K562 (cell line): ENCODE results near the gene COL13A1. TPM values are rescaled to one million over a fixed set of nuclear protein-coding genes. Genes with fewer than 3 reads are reported as not detected.

Source experiments
- ATAC-seq: fragments of 200-7000 bp; cut with Tn5 transposase; 3 replicates; pipeline ENCODE4 v1.9.1; 2020; ENCODE audit warnings: moderate library complexity
- BruUV-seq: library from RNA; stranded (reverse); fragments of 400-500 nt; replicated peaks from 2 replicates; lab custom pipeline; 2021; lab: Mats Ljungman, UMichigan
- CTCF ChIA-PET: fragments of 300-600 bp; formaldehyde crosslinking; extraction: SDS; loops from one replicate; lab custom pipeline; 2021; ENCODE audit warnings: low intra/inter-chr PET ratio; lab: Yijun Ruan, JAX
- POLR2A ChIA-PET: fragments of 300-600, 350-650 bp; sonication (Branson Sonifier 250); formaldehyde crosslinking; extraction: SDS; loops from one replicate; lab custom pipeline; 2021; ENCODE audit warnings: antibody characterized with exemption, inconsistent platforms; lab: Yijun Ruan, JAX
- DNase-seq, 4 experiments: peaks; one replicate each; pipeline versions ENCODE4 v3.0.0 to v3.0.0-alpha.2; 2011 to 2018; ENCODE audit warnings: low spot score in 3 of 4, mixed read lengths in 3 of 4; ENCODE audit errors: extremely low read depth in 1 of 4
- FAIRE-seq: peaks from 2 replicates; lab custom pipeline; 2011; peaks lifted over from hg19 to GRCh38; lab: Jason Lieb, UNC
- H2AFZ ChIP-seq: 2 replicates; pipeline ENCODE4 v1.6.0; 2011; ENCODE audit warnings: low read depth, low read length, control low read depth, inconsistent platforms
- H3K27ac ChIP-seq: fragments of 200-600 bp; 3 replicates; pipeline ENCODE4 v1.8.0; 2011; ENCODE audit warnings: low read depth, mild to moderate bottlenecking, control low read depth, inconsistent platforms, low read length, moderate library complexity, mixed read lengths; ENCODE audit errors: extremely low read depth
- H3K27me3 ChIP-seq, 2 experiments: fragments of 300-600 bp in 1 of 2; 2 replicates in 1 of 2; 3 replicates in 1 of 2; pipeline versions ENCODE4 v1.6.0 to v1.8.0; 2011; ENCODE audit warnings: inconsistent platforms in 2 of 2, low read length in 2 of 2, mild to moderate bottlenecking in 1 of 2, mixed read lengths in 1 of 2, moderate library complexity in 1 of 2; ENCODE audit not compliant: control insufficient read depth in 2 of 2, insufficient read depth in 2 of 2
- H3K36me3 ChIP-seq: fragments of 300-600 bp; 3 replicates; pipeline ENCODE4 v1.8.0; 2011; ENCODE audit warnings: mild to moderate bottlenecking, low read length, inconsistent platforms; ENCODE audit not compliant: control insufficient read depth, insufficient read depth
- H3K4me1 ChIP-seq, 2 experiments: fragments of 200-600 bp in 1 of 2; replicated peaks in 1 of 2; 2 replicates in 1 of 2; 3 replicates in 1 of 2; pipeline versions ENCODE4 v1.5.1 to v1.8.0; 2011; ENCODE audit warnings: inconsistent platforms in 2 of 2, low read length in 2 of 2, mild to moderate bottlenecking in 1 of 2, mixed read lengths in 1 of 2, moderate library complexity in 1 of 2; ENCODE audit not compliant: control insufficient read depth in 2 of 2, insufficient read depth in 2 of 2
- H3K4me2 ChIP-seq: 2 replicates; pipeline ENCODE4 v1.6.1; 2011; ENCODE audit warnings: low read length, control low read depth, inconsistent platforms, mixed read lengths; ENCODE audit not compliant: insufficient read depth
- H3K4me3 ChIP-seq: fragments of 200-600 bp; sonication (generic), shearing (Covaris generic); 2 replicates; pipeline ENCODE4 v1.5.1; 2016; ENCODE audit warnings: control low read depth, inconsistent platforms
- H3K79me2 ChIP-seq: fragments of 200-600 bp; 3 replicates; pipeline ENCODE4 v1.8.0; 2011; ENCODE audit warnings: low read length, inconsistent platforms; ENCODE audit not compliant: control insufficient read depth, insufficient read depth
- H3K9ac ChIP-seq, 2 experiments: 2 replicates each; pipeline versions ENCODE4 v1.6.0 to v1.6.1; 2011; ENCODE audit warnings: low read depth in 2 of 2, low read length in 2 of 2, control low read depth in 1 of 2, inconsistent platforms in 1 of 2, mild to moderate bottlenecking in 1 of 2, mixed read lengths in 1 of 2; ENCODE audit not compliant: insufficient read depth in 1 of 2
- H3K9me1 ChIP-seq: one replicate; pipeline ENCODE4 v1.6.0; 2011; ENCODE audit warnings: inconsistent platforms, mild to moderate bottlenecking, low read length, moderate library complexity; ENCODE audit not compliant: control insufficient read depth, insufficient read depth
- H3K9me3 ChIP-seq: replicated peaks from 2 replicates; pipeline ENCODE4 v1.5.1; 2011; ENCODE audit warnings: low read depth, low read length, inconsistent platforms; ENCODE audit not compliant: control insufficient read depth, insufficient read depth
- H4K20me1 ChIP-seq: replicated peaks from 2 replicates; pipeline ENCODE4 v1.6.1; 2011; ENCODE audit warnings: low read length, inconsistent platforms, mixed read lengths; ENCODE audit not compliant: control insufficient read depth, insufficient read depth
- ETV1 ChIP-seq: fragments of 450-650 bp; conservative IDR thresholded peaks from 2 replicates; pipeline ENCODE4 v1.6.1; 2016; ENCODE audit warnings: missing genetic modification characterization, control low read depth, low read depth, missing compliant biosample characterization
- PHTF2 ChIP-seq: fragments of 250-450 bp; sonication (Bioruptor Pico); IDR thresholded peaks from 2 replicates; pipeline ENCODE4 v1.5.0; 2021; ENCODE audit warnings: mild to moderate bottlenecking
- POLR2AphosphoS5 ChIP-seq: IDR thresholded peaks from 2 replicates; pipeline ENCODE4 v1.6.1; 2011; ENCODE audit warnings: mild to moderate bottlenecking, low read depth, low read length, moderate library complexity; ENCODE audit not compliant: control insufficient read depth, insufficient read depth
- RFX5 ChIP-seq: IDR thresholded peaks from 2 replicates; pipeline ENCODE4 v1.6.1; 2011; ENCODE audit warnings: low read depth, mild to moderate bottlenecking, improper control_type of control experiment, low read length
- TCF7L2 ChIP-seq: fragments of 150-350 bp; IDR thresholded peaks from 2 replicates; pipeline ENCODE4 v1.6.1; 2016; ENCODE audit warnings: low read depth, mild to moderate bottlenecking, low read length, moderate library complexity
- ZNF140 ChIP-seq: fragments of 250-450 bp; sonication (Bioruptor Pico); IDR thresholded peaks from 2 replicates; pipeline ENCODE4 v1.8.0; 2021; ENCODE audit warnings: moderate library complexity, mild to moderate bottlenecking, inconsistent platforms
- ZNF778 ChIP-seq: fragments of 450-650 bp; formaldehyde crosslinking; IDR thresholded peaks from 2 replicates; pipeline ENCODE4 v1.4.0; 2020; ENCODE audit warnings: mild to moderate bottlenecking, moderate library complexity
- WGBS: fragments of 100-300 bp; shearing (Covaris generic); methylation state at CpG from one replicate; pipeline ENCODE4 v1.1.6; 2016; ENCODE audit warnings: low coverage, mixed read lengths; ENCODE audit not compliant: insufficient coverage; ENCODE audit errors: missing lambda C conversion rate; 5-methylcytosine and 5-hydroxymethylcytosine counted together
- in situ Hi-C: fragments of 300-500 bp; cut with MboI; formaldehyde crosslinking; loops from 4 replicates; pipeline ENCODE4 v1.15.0; 2018; ENCODE audit warnings: inconsistent platforms, mixed read lengths
- intact Hi-C: fragments of 100-400 bp; cut with micrococcal nuclease; formaldehyde crosslinking; loops from 2 replicates; pipeline ENCODE4 v1.14.2; 2022
- polyA plus RNA-seq, 8 experiments: library from polyadenylated mRNA; depleted of rRNA in 4 of 8; stranded (reverse) in 5 of 8; unstranded in 3 of 8; fragments of >200 nt; fragmentation: Nextera tagmentation in 2 of 8; fragmentation: Illumina TruSeq in 1 of 8; extraction: Ambion mirVana in 2 of 8; extraction: Trizol in 1 of 8; gene quantifications; 2 replicates each; pipeline versions ENCODE4 v1.2.1 to v1.2.3, GENCODE V29; 2011 to 2014; ENCODE audit warnings: inconsistent platforms in 1 of 8, missing spikeins in 1 of 8
- total RNA-seq, 7 experiments: library from RNA; depleted of rRNA in 6 of 7; stranded (reverse); fragments of >200 nt in 6 of 7; fragmentation: Illumina TruSeq in 2 of 7; extraction: Trizol in 2 of 7; gene quantifications; 2 replicates each; pipeline versions ENCODE4 v1.2.1 to v1.2.3, GENCODE V29; 2011 to 2021; ENCODE audit warnings: low replicate concordance in 1 of 7
- TF ChIP-seq, protein P1 (sequence below), 2 experiments: fragments of 450-650 bp in 1 of 2; sonication (generic) in 1 of 2; formaldehyde crosslinking in 1 of 2; IDR thresholded peaks; 2 replicates each; pipeline versions ENCODE4 v1.7.1 to v1.9.0; 2016 to 2022; ENCODE audit warnings: inconsistent platforms in 1 of 2, mild to moderate bottlenecking in 1 of 2, missing genetic modification reagents in 1 of 2

The COL13A1 gene
- total and polyA plus RNA-seq, 9 of the 15 experiments (the other 6 are each of a cell fraction or from before 2014, with no cell fraction given), result not detected

DNA sequence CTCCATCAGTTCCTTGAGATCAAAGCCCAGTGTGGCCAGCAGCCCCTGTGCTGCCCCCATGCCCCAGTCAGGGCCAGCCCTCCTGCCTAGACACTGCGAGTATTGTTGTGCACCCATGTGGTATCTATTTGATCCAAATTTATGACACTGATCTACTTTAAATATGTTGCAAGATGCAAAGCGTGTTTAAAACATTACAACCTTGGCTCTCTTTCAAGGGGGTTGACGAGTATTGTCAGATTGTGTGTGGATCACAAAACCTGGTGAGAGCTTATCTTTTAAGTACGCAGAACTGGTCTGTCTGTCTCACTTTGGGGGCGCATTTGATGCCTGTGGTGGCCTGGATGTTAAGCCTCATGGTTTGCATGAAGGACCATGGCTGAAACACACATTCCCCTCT lies 108.9 kb downstream of the COL13A1 start (continued):
- no peak for TF ChIP-seq ETV1
- TF ChIP-seq, all 486 proteins: peak for 0

DNA sequence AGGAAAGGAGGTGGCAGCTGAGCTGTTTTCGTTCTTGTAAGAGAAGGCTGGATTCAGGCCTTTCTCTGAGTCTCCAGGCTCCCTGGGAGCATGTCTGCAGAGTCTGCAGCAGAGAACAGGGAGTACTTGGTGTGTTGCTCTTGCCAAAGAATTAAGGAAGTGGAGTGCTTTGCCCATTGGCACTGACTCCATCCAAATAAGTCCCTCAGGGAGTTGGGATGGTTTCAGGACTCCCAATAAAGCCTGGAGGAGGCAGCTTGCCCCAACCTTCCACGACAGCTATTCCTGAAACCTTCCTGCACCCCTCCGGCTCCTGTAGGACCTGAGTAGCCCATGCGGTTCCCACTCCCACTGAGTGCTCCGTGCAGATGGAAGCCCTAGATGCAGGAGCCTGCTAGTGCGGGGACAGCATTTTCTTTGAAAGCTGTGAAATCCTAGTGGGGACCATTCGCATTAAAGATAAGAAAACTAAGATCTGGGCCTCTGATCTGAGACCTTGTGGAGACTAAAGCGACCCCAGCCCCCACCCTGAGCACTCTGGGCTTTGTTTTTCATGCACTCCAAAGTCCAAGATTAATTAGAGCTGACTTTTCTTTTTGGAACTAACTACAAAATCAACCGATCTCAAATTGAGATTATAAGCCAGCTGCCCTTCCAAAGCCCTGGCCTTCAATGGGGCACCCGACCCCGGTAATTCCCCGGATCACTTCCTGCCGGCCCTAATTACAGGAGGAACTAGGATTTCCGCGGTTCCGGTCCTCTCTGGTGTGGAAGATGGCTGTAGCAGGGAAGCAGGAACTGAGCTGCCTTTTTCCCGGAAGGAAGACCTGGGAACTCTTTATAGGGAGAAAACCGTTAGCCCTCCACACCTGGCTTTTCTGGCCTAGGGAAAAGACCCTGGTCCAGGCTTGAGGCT lies 110.2 kb downstream of the COL13A1 start:
- no peaks in the 10 kb centered on the region for H3K9me1 ChIP-seq
- 3% methylated on average over 18 of the region's 18 CpGs for WGBS
- CTCF ChIA-PET, result no interaction called here
- H3K4me1 ChIP-seq, result 0 out of 5 replicates have a peak, but pooled peaks cover 0 to 3% of the 10 kb centered on the region in 2 experiments
- H3K9ac ChIP-seq, result no peak overlapping the region
- H3K27me3 ChIP-seq, result peaks cover 5 to 42% of the 10 kb centered on the region in 2 experiments; a peak in 3 of 5 replicates
- DNase-seq, result no peak
- POLR2A ChIA-PET, result interaction anchor here (0.6 to 1.4 kb wide), 6 partner anchors 10 to 1723 kb away, joined by 3 read pairs; no protein-coding TSS in a partner anchor
- no peaks in the 10 kb centered on the region for H3K36me3 ChIP-seq
- H3K4me3 ChIP-seq, result no peak overlapping the region
- no TSS peak for BruUV-seq
- no peak overlapping the region for H3K4me2 ChIP-seq
- no peaks in the 10 kb centered on the region for H3K9me3 ChIP-seq
- intact Hi-C loops, result loop anchor here (10.0 kb wide), 2 partner anchors 217 to 387 kb away; no protein-coding TSS in a partner anchor
- no peak overlapping the region for H2AFZ ChIP-seq
- peaks cover 19% of the 10 kb centered on the region for H4K20me1 ChIP-seq
- no peak for FAIRE-seq
- in situ Hi-C loops, result no loop called here
- no peak for ATAC-seq
- no peaks in the 10 kb centered on the region for H3K79me2 ChIP-seq
- no peak overlapping the region for H3K27ac ChIP-seq
- TF ChIP-seq RFX5 (no peak), ZNF140 (CRISPR knock-in tag) (no peak), ZNF778 (CRISPR knock-in tag) (no peak), POLR2AphosphoS5 (no peak), TCF7L2 (no peak), PHTF2 (CRISPR knock-in tag) (no peak)
- TF ChIP-seq, protein P1, sequence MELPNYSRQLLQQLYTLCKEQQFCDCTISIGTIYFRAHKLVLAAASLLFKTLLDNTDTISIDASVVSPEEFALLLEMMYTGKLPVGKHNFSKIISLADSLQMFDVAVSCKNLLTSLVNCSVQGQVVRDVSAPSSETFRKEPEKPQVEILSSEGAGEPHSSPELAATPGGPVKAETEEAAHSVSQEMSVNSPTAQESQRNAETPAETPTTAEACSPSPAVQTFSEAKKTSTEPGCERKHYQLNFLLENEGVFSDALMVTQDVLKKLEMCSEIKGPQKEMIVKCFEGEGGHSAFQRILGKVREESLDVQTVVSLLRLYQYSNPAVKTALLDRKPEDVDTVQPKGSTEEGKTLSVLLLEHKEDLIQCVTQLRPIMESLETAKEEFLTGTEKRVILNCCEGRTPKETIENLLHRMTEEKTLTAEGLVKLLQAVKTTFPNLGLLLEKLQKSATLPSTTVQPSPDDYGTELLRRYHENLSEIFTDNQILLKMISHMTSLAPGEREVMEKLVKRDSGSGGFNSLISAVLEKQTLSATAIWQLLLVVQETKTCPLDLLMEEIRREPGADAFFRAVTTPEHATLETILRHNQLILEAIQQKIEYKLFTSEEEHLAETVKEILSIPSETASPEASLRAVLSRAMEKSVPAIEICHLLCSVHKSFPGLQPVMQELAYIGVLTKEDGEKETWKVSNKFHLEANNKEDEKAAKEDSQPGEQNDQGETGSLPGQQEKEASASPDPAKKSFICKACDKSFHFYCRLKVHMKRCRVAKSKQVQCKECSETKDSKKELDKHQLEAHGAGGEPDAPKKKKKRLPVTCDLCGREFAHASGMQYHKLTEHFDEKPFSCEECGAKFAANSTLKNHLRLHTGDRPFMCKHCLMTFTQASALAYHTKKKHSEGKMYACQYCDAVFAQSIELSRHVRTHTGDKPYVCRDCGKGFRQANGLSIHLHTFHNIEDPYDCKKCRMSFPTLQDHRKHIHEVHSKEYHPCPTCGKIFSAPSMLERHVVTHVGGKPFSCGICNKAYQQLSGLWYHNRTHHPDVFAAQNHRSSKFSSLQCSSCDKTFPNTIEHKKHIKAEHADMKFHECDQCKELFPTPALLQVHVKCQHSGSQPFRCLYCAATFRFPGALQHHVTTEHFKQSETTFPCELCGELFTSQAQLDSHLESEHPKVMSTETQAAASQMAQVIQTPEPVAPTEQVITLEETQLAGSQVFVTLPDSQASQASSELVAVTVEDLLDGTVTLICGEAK (IDR thresholded peaks at IDR 0.05), result peak; percentile 32; the same call in 1 of the 2 replicates
- TF ChIP-seq, protein P1 (CRISPR knock-in tag; IDR thresholded peaks at IDR 0.05), result no peak
